GM23338 (cell line): Measurements from ENCODE around the gene PCSK6. TPM values are rescaled to one million over a fixed set of nuclear protein-coding genes. Genes with fewer than 3 reads are reported as not detected.

ENCODE experiments used
- ATAC-seq: fragments of 200-7000 bp; cut with Tn5 transposase; 3 replicates; pipeline ENCODE4 v1.9.1; 2020
- DNase-seq: peaks from one replicate; pipeline ENCODE4 v3.0.0-alpha.2; 2015; ENCODE audit warnings: low spot score
- H2AFZ ChIP-seq: fragments of 200-600 bp; sonication (generic); 2 replicates; pipeline ENCODE4 v1.8.0; 2016; ENCODE audit warnings: antibody characterized with exemption, mild to moderate bottlenecking, moderate library complexity
- H3F3A ChIP-seq: fragments of 200-600 bp; sonication (generic); replicated peaks from 2 replicates; pipeline ENCODE4 v1.8.0; 2017; ENCODE audit warnings: antibody characterized with exemption, mixed run types, low read depth
- H3K27ac ChIP-seq: fragments of 200-600 bp; sonication (generic); 2 replicates; pipeline ENCODE4 v1.6.1; 2016; ENCODE audit warnings: low read depth
- H3K27me3 ChIP-seq: fragments of 200-600 bp; sonication (generic); 2 replicates; pipeline ENCODE4 v1.8.0; 2016; ENCODE audit warnings: mild to moderate bottlenecking, mixed run types, moderate library complexity; ENCODE audit not compliant: insufficient read depth
- H3K36me3 ChIP-seq: fragments of 200-600 bp; sonication (generic); 2 replicates; pipeline ENCODE4 v1.8.0; 2016; ENCODE audit warnings: mild to moderate bottlenecking; ENCODE audit not compliant: insufficient read depth
- H3K4me1 ChIP-seq: fragments of 200-600 bp; sonication (generic); 2 replicates; pipeline ENCODE4 v1.8.0; 2016; ENCODE audit warnings: mild to moderate bottlenecking, moderate library complexity; ENCODE audit not compliant: insufficient read depth
- H3K4me2 ChIP-seq: fragments of 200-600 bp; sonication (generic); 2 replicates; pipeline ENCODE4 v1.7.1; 2017; ENCODE audit warnings: mixed run types
- H3K4me3 ChIP-seq: fragments of 200-600 bp; sonication (generic); 2 replicates; pipeline ENCODE4 v1.6.1; 2016; ENCODE audit warnings: mixed run types
- H3K79me2 ChIP-seq: fragments of 200-600 bp; sonication (generic); replicated peaks from 2 replicates; pipeline ENCODE4 v1.8.0; 2017; ENCODE audit warnings: mild to moderate bottlenecking; ENCODE audit not compliant: insufficient read depth
- H3K9me2 ChIP-seq: fragments of 200-600 bp; sonication (generic); 2 replicates; pipeline ENCODE4 v1.8.0; 2017; ENCODE audit not compliant: insufficient read depth
- H4K20me1 ChIP-seq: fragments of 200-600 bp; sonication (generic); replicated peaks from 2 replicates; pipeline ENCODE4 v1.8.0; 2017; ENCODE audit warnings: mild to moderate bottlenecking; ENCODE audit not compliant: insufficient read depth
- H3K27ac Mint-ChIP-seq: 2 replicates; pipeline ENCODE4 v1.8.0; 2020; ENCODE audit warnings: inconsistent platforms, mild to moderate bottlenecking, moderate library complexity, mixed read lengths
- H3K27me3 Mint-ChIP-seq: 3 replicates; pipeline ENCODE4 v1.8.0; 2022; ENCODE audit warnings: low read depth, mild to moderate bottlenecking, moderate library complexity, mixed read lengths, inconsistent platforms; ENCODE audit not compliant: insufficient read depth, poor library complexity
- H3K36me3 Mint-ChIP-seq: 3 replicates; pipeline ENCODE4 v1.8.0; 2021; ENCODE audit warnings: low read depth, mild to moderate bottlenecking, inconsistent platforms, moderate library complexity, mixed read lengths
- H3K4me1 Mint-ChIP-seq: 3 replicates; pipeline ENCODE4 v1.8.0; 2020; ENCODE audit warnings: mild to moderate bottlenecking, inconsistent platforms, mixed read lengths
- H3K4me3 Mint-ChIP-seq: 3 replicates; pipeline ENCODE4 v1.8.0; 2021; ENCODE audit warnings: moderate library complexity, mild to moderate bottlenecking, inconsistent platforms, mixed read lengths
- H3K9me3 Mint-ChIP-seq: 3 replicates; pipeline ENCODE4 v1.8.0; 2020; ENCODE audit warnings: moderate library complexity, mild to moderate bottlenecking, inconsistent platforms, mixed read lengths
- CREB1 ChIP-seq: fragments of 250-450 bp; sonication (Bioruptor Pico); IDR thresholded peaks from 2 replicates; pipeline ENCODE4 v1.5.0; 2020; ENCODE audit warnings: low read depth, mild to moderate bottlenecking, moderate library complexity
- CTCF ChIP-seq, 2 experiments: fragments of 200-600 bp in 1 of 2; sonication (generic) in 1 of 2; conservative IDR thresholded peaks; 2 replicates each; pipeline versions ENCODE4 v1.5.1 to v1.6.1; 2016 to 2017; ENCODE audit warnings: antibody characterized with exemption in 2 of 2, low read depth in 2 of 2, mild to moderate bottlenecking in 2 of 2, moderate library complexity in 1 of 2
- EZH2 ChIP-seq: fragments of 200-600 bp; sonication (generic); IDR thresholded peaks from one replicate; pipeline ENCODE4 v1.8.0; 2017; ENCODE audit warnings: antibody characterized with exemption, mild to moderate bottlenecking, low read depth; ENCODE audit not compliant: unreplicated experiment
- EZH2phosphoT487 ChIP-seq: fragments of 200-600 bp; sonication (generic); IDR thresholded peaks from one replicate; pipeline ENCODE4 v1.8.1; 2018; ENCODE audit warnings: antibody characterized with exemption; ENCODE audit not compliant: unreplicated experiment
- JUNB ChIP-seq: IDR thresholded peaks from one replicate; pipeline ENCODE4 v1.6.1; 2016; ENCODE audit warnings: antibody characterized with exemption; ENCODE audit not compliant: unreplicated experiment
- NANOG ChIP-seq: IDR thresholded peaks from 2 replicates; pipeline ENCODE4 v1.6.1; 2016; ENCODE audit warnings: antibody characterized with exemption, borderline replicate concordance
- POLR2AphosphoS5 ChIP-seq: IDR thresholded peaks from 2 replicates; pipeline ENCODE4 v1.6.1; 2016; ENCODE audit warnings: antibody characterized with exemption, low read depth
- REST ChIP-seq: IDR thresholded peaks from one replicate; pipeline ENCODE4 v1.6.1; 2018; ENCODE audit warnings: antibody characterized with exemption; ENCODE audit not compliant: unreplicated experiment
- STAT1 ChIP-seq: IDR thresholded peaks from one replicate; pipeline ENCODE4 v1.6.1; 2016; ENCODE audit warnings: antibody characterized with exemption; ENCODE audit not compliant: unreplicated experiment
- polyA plus RNA-seq: library from polyadenylated mRNA; unstranded; fragments of >200 nt; fragmentation: Nextera tagmentation; extraction: Ambion mirVana; gene quantifications from 2 replicates; pipeline ENCODE4 v1.2.1, GENCODE V29; 2016
- total RNA-seq: library from RNA; depleted of rRNA; stranded (reverse); fragments of >200 nt; shearing (Covaris generic); gene quantifications from 2 replicates; pipeline ENCODE4 v1.2.3, GENCODE V29; 2014

Gene PCSK6
- total and polyA plus RNA-seq, 2 experiments from 2014 or later = 1.7 to 6.7 TPM

- TF ChIP-seq CTCF (conservative IDR thresholded peaks at IDR 0.05; ENCODE audit: low read depth in 2 of 2) = no peak
- TF ChIP-seq REST = no peak
- TF ChIP-seq EZH2 = no peak
- no peak for TF ChIP-seq EZH2phosphoT487
- TF ChIP-seq POLR2AphosphoS5 = no peak
- no peak for TF ChIP-seq CREB1 (CRISPR knock-in tag)
Observed at GRCh38 chr15:101495334-101496197, 6.1 kb upstream of the PCSK6 start (continued).

- Histone ChIP-seq H2AFZ (no peak overlapping the region), H3K27ac (no peak overlapping the region), H3K4me2 (no peak overlapping the region), H3K4me1 (peaks cover 17% of the 10 kb centered on the region; the same call in 1 of the 2 replicates), H3K79me2 (no peaks in the 10 kb centered on the region), H3K36me3 (no peaks in the 10 kb centered on the region), H3K9me2 (peaks cover 7% of the 10 kb centered on the region; the same call in 1 of the 2 replicates), H3K4me3 (no peak overlapping the region), H4K20me1 (no peaks in the 10 kb centered on the region), H3F3A (no peaks in the 10 kb centered on the region), H3K27me3 (peaks cover 14% of the 10 kb centered on the region)
- H3K4me3 Mint-ChIP-seq = no peak overlapping the region
- DNase-seq (no peak), ATAC-seq (no peak)
- H3K27ac Mint-ChIP-seq = no peak overlapping the region
- peaks cover 40% of the 10 kb centered on the region for H3K4me1 Mint-ChIP-seq
- TF ChIP-seq POLR2AphosphoS5 (no peak), JUNB (no peak), STAT1 (no peak), NANOG (no peak), CREB1 (CRISPR knock-in tag) (no peak), EZH2 (no peak)
- H3K27me3 Mint-ChIP-seq = peaks cover 31% of the 10 kb centered on the region
- peaks cover 26% of the 10 kb centered on the region; the same call in 2 of the 3 replicates for H3K9me3 Mint-ChIP-seq
- H3K36me3 Mint-ChIP-seq = peaks cover 4% of the 10 kb centered on the region; the same call in 2 of the 3 replicates
Observed at GRCh38 chr15:101494251-101494796, 4.8 kb upstream of the PCSK6 start.
